ENCODE data around the gene SLC25A10. TPM values are rescaled to one million over a fixed set of nuclear protein-coding genes. Genes with fewer than 3 reads are reported as not detected.

The SLC25A10 gene
- total and polyA plus RNA-seq, 2 donors, result 5.7 to 12.6 TPM

- H3K4me3 ChIP-seq (ENCODE audit: low read depth, low read length), result no peak overlapping the region
- no peaks in the 10 kb centered on the region for H3K4me1 ChIP-seq (ENCODE audit: insufficient read depth)
- WGBS, result 87% methylated on average over 35 of the region's 35 CpGs
- H3K36me3 ChIP-seq (ENCODE audit: insufficient read depth), result peaks cover 15% of the 10 kb centered on the region
- DNase-seq (ENCODE audit: extremely low spot score), result no peak
- no peak overlapping the region for H3K27ac ChIP-seq (ENCODE audit: low read depth)
Measured at GRCh38 chr17:81693509-81694210, 18.4 kb upstream of the SLC25A10 start.

- H3K27ac ChIP-seq (ENCODE audit: low read depth), result no peak overlapping the region
- peaks cover 15% of the 10 kb centered on the region for H3K36me3 ChIP-seq (ENCODE audit: insufficient read depth)
- H3K4me3 ChIP-seq (ENCODE audit: low read depth, low read length), result no peak overlapping the region
- 94% methylated on average over 19 of the region's 19 CpGs for WGBS
- no peak for DNase-seq (ENCODE audit: extremely low spot score)
- H3K4me1 ChIP-seq (ENCODE audit: insufficient read depth), result no peaks in the 10 kb centered on the region
Measured at GRCh38 chr17:81694810-81695209, 17.3 kb upstream of the SLC25A10 start.

GRCh38 chr17:81695211-81695610, 16.9 kb upstream of the SLC25A10 start:
- Histone ChIP-seq H3K36me3 (ENCODE audit: insufficient read depth) (peaks cover 15% of the 10 kb centered on the region), H3K4me3 (ENCODE audit: low read depth, low read length) (no peak overlapping the region), H3K27ac (ENCODE audit: low read depth) (no peak overlapping the region), H3K4me1 (ENCODE audit: insufficient read depth) (no peaks in the 10 kb centered on the region)
- no peak for DNase-seq (ENCODE audit: extremely low spot score)
- 90% methylated on average over 6 of the region's 6 CpGs for WGBS

GRCh38 chr17:81695801-81696200, 16.3 kb upstream of the SLC25A10 start:
- Histone ChIP-seq H3K4me1 (ENCODE audit: insufficient read depth) (no peaks in the 10 kb centered on the region), H3K4me3 (ENCODE audit: low read depth, low read length) (no peak overlapping the region), H3K27ac (ENCODE audit: low read depth) (no peak overlapping the region), H3K36me3 (ENCODE audit: insufficient read depth) (peaks cover 17% of the 10 kb centered on the region)
- no peak for DNase-seq (ENCODE audit: extremely low spot score)
- WGBS, result 93% methylated on average over 22 of the region's 22 CpGs

GRCh38 chr17:81696218-81696941, 15.7 kb upstream of the SLC25A10 start:
- Histone ChIP-seq H3K36me3 (ENCODE audit: insufficient read depth) (peaks cover 20% of the 10 kb centered on the region), H3K4me3 (ENCODE audit: low read depth, low read length) (no peak overlapping the region), H3K27ac (ENCODE audit: low read depth) (no peak overlapping the region), H3K4me1 (ENCODE audit: insufficient read depth) (no peaks in the 10 kb centered on the region)
- no peak for DNase-seq (ENCODE audit: extremely low spot score)
- WGBS, result 94% methylated on average over 40 of the region's 40 CpGs

- DNase-seq (ENCODE audit: extremely low spot score), result no peak
- Histone ChIP-seq H3K4me1 (ENCODE audit: insufficient read depth) (peaks cover 5% of the 10 kb centered on the region), H3K36me3 (ENCODE audit: insufficient read depth) (peaks cover 20% of the 10 kb centered on the region), H3K27ac (ENCODE audit: low read depth) (no peak overlapping the region), H3K4me3 (ENCODE audit: low read depth, low read length) (no peak overlapping the region)
- 83% methylated on average over 25 of the region's 25 CpGs for WGBS
Measured at GRCh38 chr17:81697261-81698044, 14.6 kb upstream of the SLC25A10 start.

- H3K36me3 ChIP-seq (ENCODE audit: insufficient read depth), result peaks cover 17% of the 10 kb centered on the region
- H3K4me3 ChIP-seq (ENCODE audit: low read depth, low read length), result no peak overlapping the region
- H3K27ac ChIP-seq (ENCODE audit: low read depth), result no peak overlapping the region
- no peak for DNase-seq (ENCODE audit: extremely low spot score)
- H3K4me1 ChIP-seq (ENCODE audit: insufficient read depth), result peaks cover 5% of the 10 kb centered on the region
- 89% methylated on average over 25 of the region's 25 CpGs for WGBS
Measured at GRCh38 chr17:81700353-81701287, 11.5 kb upstream of the SLC25A10 start.

- Histone ChIP-seq H3K27ac (ENCODE audit: low read depth) (no peak overlapping the region), H3K36me3 (ENCODE audit: insufficient read depth) (peaks cover 9% of the 10 kb centered on the region), H3K4me3 (ENCODE audit: low read depth, low read length) (peak overlapping the region; percentile 89), H3K4me1 (ENCODE audit: insufficient read depth) (peaks cover 5% of the 10 kb centered on the region)
- no peak for DNase-seq (ENCODE audit: extremely low spot score)
- WGBS, result 74% methylated on average over 23 of the region's 23 CpGs
Measured at GRCh38 chr17:81701288-81702071, 10.6 kb upstream of the SLC25A10 start.

- Histone ChIP-seq H3K4me3 (ENCODE audit: low read depth, low read length) (peak within 1 kb of the TSS; percentile 89), H3K36me3 (ENCODE audit: insufficient read depth) (peaks cover 9% of the 10 kb centered on the region), H3K4me1 (ENCODE audit: insufficient read depth) (peaks cover 5% of the 10 kb centered on the region), H3K27ac (ENCODE audit: low read depth) (peak within 1 kb of the TSS; percentile 83)
- peak; percentile 66 for DNase-seq (ENCODE audit: extremely low spot score)
- under 1% methylated on average over 102 of the region's 102 CpGs for WGBS
Measured at GRCh38 chr17:81702934-81703746, 8.9 kb upstream of the SLC25A10 start, which contains the start of gene MRPL12. TSS of gene MRPL12 (plus strand) at chr17:81703367. CDS start at chr17:81703502, 135 bp downstream.

- WGBS, result 29% methylated on average over 27 of the region's 27 CpGs
- Histone ChIP-seq H3K27ac (ENCODE audit: low read depth) (no peak overlapping the region), H3K36me3 (ENCODE audit: insufficient read depth) (peaks cover 9% of the 10 kb centered on the region), H3K4me1 (ENCODE audit: insufficient read depth) (peaks cover 5% of the 10 kb centered on the region), H3K4me3 (ENCODE audit: low read depth, low read length) (peak overlapping the region; percentile 89)
- DNase-seq (ENCODE audit: extremely low spot score), result no peak
Measured at GRCh38 chr17:81703747-81704654, 8.1 kb upstream of the SLC25A10 start.

All from urinary bladder (tissue), 4 donors.